H1 (cell line): ENCODE results near the gene SLC25A21. TPM values are rescaled to one million over a fixed set of nuclear protein-coding genes. Genes with fewer than 3 reads are reported as not detected.

Source experiments
- CTCF ChIA-PET: fragments of 300-600 bp; sonication (Branson Sonifier 250); formaldehyde crosslinking; loops from one replicate; lab custom pipeline; 2021; ENCODE audit not compliant: partially characterized antibody; lab: Charles Lee
- POLR2A ChIA-PET: fragments of 300-600 bp; sonication (Branson Sonifier 250); formaldehyde crosslinking; loops from one replicate; lab custom pipeline; 2021; ENCODE audit warnings: inconsistent platforms; ENCODE audit not compliant: partially characterized antibody; lab: Charles Lee
- DNase-seq, 2 experiments: peaks; one replicate each; pipeline versions ENCODE4 v3.0.0 to v3.0.0-alpha.2; 2010 to 2022; ENCODE audit warnings: low spot score in 2 of 2, low read depth in 1 of 2, mixed read lengths in 1 of 2
- FAIRE-seq: peaks from 2 replicates; lab custom pipeline; 2011; peaks lifted over from hg19 to GRCh38; lab: Jason Lieb, UNC
- H2AFZ ChIP-seq: 2 replicates; pipeline ENCODE4 v1.8.1; 2012; ENCODE audit warnings: low read length, inconsistent platforms
- H2AK5ac ChIP-seq: 2 replicates; pipeline ENCODE4 v1.6.1; 2013; ENCODE audit warnings: low read depth, low read length
- H2BK120ac ChIP-seq: replicated peaks from 2 replicates; pipeline ENCODE3; 2013; ENCODE audit warnings: low read depth, low read length, inconsistent platforms
- H2BK12ac ChIP-seq: 2 replicates; pipeline ENCODE4 v1.6.1; 2013; ENCODE audit warnings: low read depth, low read length
- H2BK15ac ChIP-seq: 2 replicates; pipeline ENCODE4 v1.6.1; 2013; ENCODE audit warnings: low read length
- H2BK20ac ChIP-seq: 2 replicates; pipeline ENCODE4 v1.6.1; 2013; ENCODE audit warnings: low read length
- H2BK5ac ChIP-seq: 2 replicates; pipeline ENCODE4 v1.6.1; 2013; ENCODE audit warnings: low read depth, low read length
- H3K14ac ChIP-seq: 2 replicates; pipeline ENCODE4 v1.6.1; 2013; ENCODE audit warnings: inconsistent platforms; ENCODE audit not compliant: insufficient read length
- H3K18ac ChIP-seq: 2 replicates; pipeline ENCODE4 v1.6.1; 2013; ENCODE audit warnings: low read length; ENCODE audit errors: extremely low read depth
- H3K23ac ChIP-seq: 2 replicates; pipeline ENCODE4 v1.6.1; 2013; ENCODE audit warnings: inconsistent platforms; ENCODE audit not compliant: insufficient read length
- H3K23me2 ChIP-seq: 2 replicates; pipeline ENCODE4 v1.6.1; 2013; ENCODE audit warnings: low read depth, low read length
- H3K27ac ChIP-seq: 2 replicates; pipeline ENCODE4 v1.6.1; 2011; ENCODE audit warnings: low read depth, low read length, inconsistent platforms
- H3K27me3 ChIP-seq, 4 experiments: replicated peaks in 1 of 4; 1 replicate in 1 of 4; 2 replicates in 3 of 4; pipeline versions ENCODE4 v1.6.1 to v1.8.1; 2011 to 2013; ENCODE audit warnings: low read length in 3 of 4, mild to moderate bottlenecking in 3 of 4, inconsistent platforms in 2 of 4, mixed read lengths in 2 of 4, moderate library complexity in 1 of 4; ENCODE audit not compliant: control insufficient read depth in 3 of 4, insufficient read depth in 3 of 4; ENCODE audit errors: extremely low read depth in 1 of 4
- H3K36me3 ChIP-seq, 4 experiments: 2 replicates each; pipeline versions ENCODE4 v1.6.1 to v1.8.1; 2011 to 2013; ENCODE audit warnings: mild to moderate bottlenecking in 4 of 4, low read length in 3 of 4, moderate library complexity in 2 of 4, control low read depth in 1 of 4, inconsistent platforms in 1 of 4; ENCODE audit not compliant: insufficient read depth in 4 of 4, control insufficient read depth in 2 of 4
- H3K4ac ChIP-seq: replicated peaks from 2 replicates; pipeline ENCODE3; 2013; ENCODE audit warnings: low read length, low read depth, mixed read lengths, inconsistent platforms; ENCODE audit not compliant: insufficient read length
- H3K4me1 ChIP-seq, 4 experiments: replicated peaks in 1 of 4; 1 replicate in 1 of 4; 2 replicates in 3 of 4; pipeline versions ENCODE4 v1.6.1 to v1.8.1; 2011 to 2013; ENCODE audit warnings: low read length in 3 of 4, inconsistent platforms in 2 of 4, mixed read lengths in 1 of 4; ENCODE audit not compliant: insufficient read depth in 4 of 4, control insufficient read depth in 3 of 4
- H3K4me2 ChIP-seq, 2 experiments: 2 replicates each; pipeline versions ENCODE4 v1.6.1 to v1.8.1; 2011 to 2013; ENCODE audit warnings: low read depth in 2 of 2, low read length in 2 of 2, control low read depth in 1 of 2, inconsistent platforms in 1 of 2, mild to moderate bottlenecking in 1 of 2; ENCODE audit not compliant: insufficient read depth in 1 of 2
- H3K4me3 ChIP-seq, 4 experiments: fragments of 200-600, 300-600 bp in 1 of 4; sonication (generic), shearing (Covaris generic), sonication (Bioruptor Twin) in 1 of 4; 2 replicates each; pipeline versions ENCODE4 v1.5.1 to v1.8.1; 2011 to 2016; ENCODE audit warnings: low read length in 4 of 4, low read depth in 3 of 4, control low read depth in 2 of 4, inconsistent platforms in 2 of 4, mild to moderate bottlenecking in 2 of 4, mixed read lengths in 1 of 4, moderate library complexity in 1 of 4; ENCODE audit not compliant: insufficient read depth in 2 of 4; ENCODE audit errors: extremely low read depth in 1 of 4
- H3K56ac ChIP-seq: replicated peaks from 2 replicates; pipeline ENCODE3; 2013; ENCODE audit warnings: low read depth, mild to moderate bottlenecking, mixed read lengths, low read length, inconsistent platforms; ENCODE audit not compliant: insufficient read length
- H3K79me1 ChIP-seq: 2 replicates; pipeline ENCODE4 v1.6.1; 2013; ENCODE audit warnings: low read depth, low read length, control low read depth
- H3K79me2 ChIP-seq, 2 experiments: 2 replicates each; pipeline versions ENCODE4 v1.6.1 to v1.8.1; 2012 to 2013; ENCODE audit warnings: low read length in 2 of 2, mild to moderate bottlenecking in 2 of 2, inconsistent platforms in 1 of 2; ENCODE audit not compliant: insufficient read depth in 2 of 2, control insufficient read depth in 1 of 2
- H3K9ac ChIP-seq, 4 experiments: replicated peaks in 1 of 4; 1 replicate in 1 of 4; 2 replicates in 3 of 4; pipeline versions ENCODE4 v1.6.1 to v1.8.1; 2011 to 2013; ENCODE audit warnings: low read depth in 3 of 4, low read length in 3 of 4, control low read depth in 2 of 4, mild to moderate bottlenecking in 2 of 4, moderate library complexity in 2 of 4, inconsistent platforms in 1 of 4; ENCODE audit errors: extremely low read depth in 1 of 4
- H3K9me3 ChIP-seq, 2 experiments: 2 replicates each; pipeline versions ENCODE4 v1.6.1 to v1.8.1; 2012 to 2013; ENCODE audit warnings: mild to moderate bottlenecking in 2 of 2, moderate library complexity in 2 of 2, control low read depth in 1 of 2, inconsistent platforms in 1 of 2, low read depth in 1 of 2, low read length in 1 of 2, mixed read lengths in 1 of 2; ENCODE audit not compliant: insufficient read depth in 2 of 2
- H4K20me1 ChIP-seq, 2 experiments: replicated peaks in 1 of 2; 2 replicates each; pipeline versions ENCODE3 to v1.8.1; 2011 to 2013; ENCODE audit warnings: inconsistent platforms in 2 of 2, low read length in 2 of 2, mild to moderate bottlenecking in 1 of 2; ENCODE audit not compliant: insufficient read depth in 2 of 2, control insufficient read depth in 1 of 2
- H4K5ac ChIP-seq: 2 replicates; pipeline ENCODE4 v1.6.1; 2013; ENCODE audit warnings: low read length, low read depth, mixed read lengths, inconsistent platforms; ENCODE audit not compliant: insufficient read length
- H4K8ac ChIP-seq: 2 replicates; pipeline ENCODE4 v1.8.0; 2013; ENCODE audit warnings: mild to moderate bottlenecking, moderate library complexity, low read length, inconsistent platforms; ENCODE audit not compliant: insufficient read depth; ENCODE audit errors: extremely low read depth
- H4K91ac ChIP-seq: replicated peaks from 2 replicates; pipeline ENCODE3; 2013; ENCODE audit warnings: low read length, mixed read lengths, inconsistent platforms; ENCODE audit not compliant: insufficient read length
- KDM4A ChIP-seq: IDR thresholded peaks from one replicate; pipeline ENCODE4 v1.7.1; 2012; ENCODE audit warnings: low read depth, mild to moderate bottlenecking, moderate library complexity, low read length, inconsistent platforms; ENCODE audit not compliant: severe bottlenecking
- WGBS, 2 experiments: shearing (Covaris generic) in 1 of 2; methylation state at CpG; one replicate each; pipeline versions ENCODE4 v1.1.6 to v1.1.7; 2013 to 2015; ENCODE audit warnings: low lambda C conversion rate in 2 of 2, mixed read lengths in 2 of 2, inconsistent platforms in 1 of 2, low coverage in 1 of 2, missing lambda C conversion rate in 1 of 2; ENCODE audit not compliant: insufficient replicate concordance in 2 of 2, insufficient coverage in 1 of 2, insufficient read length in 1 of 2; ENCODE audit errors: extremely low coverage in 1 of 2, missing lambda C conversion rate in 1 of 2; 5-methylcytosine and 5-hydroxymethylcytosine counted together
- polyA plus RNA-seq, 7 experiments: library from polyadenylated mRNA; depleted of rRNA in 3 of 7; stranded (reverse) in 5 of 7; unstranded in 2 of 7; fragments of >200 nt in 5 of 7; fragments of 200-250 nt in 2 of 7; gene quantifications; 1 replicate in 5 of 7; 2 replicates in 1 of 7; 4 replicates in 1 of 7; pipeline versions ENCODE4 v1.2.1 to v1.2.3, GENCODE V29; 2011 to 2013; ENCODE audit warnings: missing spikeins in 2 of 7, mixed read lengths in 2 of 7
- total RNA-seq: library from RNA; stranded (reverse); fragmentation: NEBNext Ultra II Directional; extraction: Animal tissue kit (Norgen Biotek cat#: 25700); gene quantifications from 2 replicates; pipeline ENCODE4 v1.2.1, GENCODE V29; 2021

Gene SLC25A21
- total and polyA plus RNA-seq, 2 of the 8 experiments (the other 6 are each of a cell fraction or from before 2014, with no cell fraction given), result 6.9 to 15.7 TPM

GRCh38 chr14:37032863-37033262, 139.5 kb downstream of the SLC25A21 start:
- WGBS, 2 experiments, result 86% methylated on average over 1 of the region's 1 CpG; no CpG with 5 or more reads in 1 of the 2 experiments
- Histone ChIP-seq H3K4me1 (peaks cover 0 to 14% (median 3%) of the 10 kb centered on the region in 4 experiments; a peak in 2 of 7 replicates), H4K20me1 (no peaks in the 10 kb centered on the region)

More at GRCh38 chr14:37032863-37033262, 139.5 kb downstream of the SLC25A21 start:
- Histone ChIP-seq H3K27me3 (no peaks in the 10 kb centered on the region; a peak in 1 of 7 replicates), H3K14ac (no peak overlapping the region), H2BK5ac (no peak overlapping the region), H3K79me2 (no peaks in the 10 kb centered on the region), H2BK120ac (no peak overlapping the region), H3K27ac (no peak overlapping the region), H3K56ac (no peak overlapping the region), H3K23ac (no peak overlapping the region), H2AK5ac (no peak overlapping the region), H4K91ac (no peak overlapping the region), H2BK20ac (no peak overlapping the region), H4K8ac (no peak overlapping the region), H4K5ac (no peak overlapping the region), H3K36me3 (no peaks in the 10 kb centered on the region; a peak in 1 of 8 replicates), H3K9me3 (no peaks in the 10 kb centered on the region), H3K4ac (no peak overlapping the region), H3K9ac (no peak overlapping the region), H2AFZ (no peak overlapping the region), H3K4me2 (no peak overlapping the region), H3K18ac (no peak overlapping the region), H3K4me3 (no peak overlapping the region), H3K79me1 (no peaks in the 10 kb centered on the region), H2BK12ac (no peak overlapping the region), H3K23me2 (no peaks in the 10 kb centered on the region), H2BK15ac (no peak overlapping the region)
- CTCF ChIA-PET, result interaction anchor here (0.6 kb wide), 1 partner anchor 479 kb away, joined by 3 read pairs; no protein-coding TSS in a partner anchor
- TF ChIP-seq KDM4A, result no peak
- FAIRE-seq (no peak), DNase-seq (no peak)
- POLR2A ChIA-PET, result no interaction called here
